ENCODE measurements around the gene EGLN1. TPM values are rescaled to one million over a fixed set of nuclear protein-coding genes. Genes with fewer than 3 reads are reported as not detected.

EGLN1 gene
- total RNA-seq, 1 donor from 2014 or later: 49.1 TPM

DNA sequence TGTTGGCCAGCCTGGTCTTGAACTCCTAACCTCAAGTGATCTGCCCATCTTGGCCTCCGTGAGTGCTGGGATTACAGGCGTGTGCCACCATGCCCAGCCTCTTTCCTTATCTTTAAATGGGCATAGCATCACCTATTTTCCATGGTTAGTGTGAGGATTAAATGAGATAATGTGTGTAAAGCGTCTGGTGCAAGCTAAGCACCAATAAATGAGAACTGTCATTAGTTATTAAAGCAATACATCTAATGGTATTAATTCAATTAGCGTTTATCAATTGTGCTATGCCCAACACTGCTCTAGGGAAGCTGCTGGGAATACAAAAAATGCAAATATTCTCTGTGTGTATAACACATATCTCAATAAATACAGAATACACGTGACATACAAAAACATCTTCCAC, 94.5 kb downstream of the EGLN1 start:
- no peak for DNase-seq (ENCODE audit: low spot score)

DNA sequence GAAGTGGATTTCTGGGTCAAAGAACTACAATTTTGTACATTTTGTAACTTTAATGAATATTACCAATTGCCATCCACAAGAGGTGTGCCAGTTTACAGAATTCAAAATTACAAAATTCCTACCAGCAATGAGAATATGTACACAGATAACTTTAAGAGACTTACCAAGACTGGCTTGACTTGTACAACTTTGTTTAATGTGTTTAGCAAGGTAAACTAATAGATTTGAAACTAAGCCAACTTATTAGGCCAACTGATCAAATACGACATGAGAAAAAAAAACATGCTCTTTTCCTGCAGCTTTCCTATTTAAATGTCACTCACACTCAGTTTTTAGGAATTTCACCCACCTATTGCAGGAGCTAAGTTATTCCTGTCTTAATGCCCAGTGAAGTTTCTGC, 95.8 kb downstream of the EGLN1 start:
- DNase-seq (ENCODE audit: low spot score): no peak

DNA sequence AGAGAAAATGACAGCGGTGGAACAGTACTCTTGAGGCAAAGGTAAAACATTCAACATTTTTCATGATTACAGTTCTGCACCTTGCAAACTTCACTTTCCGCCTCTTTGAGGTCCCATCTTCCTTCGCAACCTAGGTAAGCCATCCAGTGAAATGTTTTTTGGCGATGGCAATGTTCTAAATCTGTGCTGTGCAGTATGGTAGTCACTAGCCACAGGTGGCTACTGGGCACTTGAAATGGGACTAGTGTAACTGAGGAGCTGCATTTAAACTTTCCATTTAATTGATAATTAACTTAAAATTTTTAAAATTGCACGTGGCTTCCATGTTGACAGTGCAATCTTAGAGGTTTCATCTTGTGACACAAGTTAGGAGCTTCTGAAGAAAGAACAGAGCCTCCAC, 97.4 kb downstream of the EGLN1 start:
- DNase-seq (ENCODE audit: low spot score): no peak

DNA sequence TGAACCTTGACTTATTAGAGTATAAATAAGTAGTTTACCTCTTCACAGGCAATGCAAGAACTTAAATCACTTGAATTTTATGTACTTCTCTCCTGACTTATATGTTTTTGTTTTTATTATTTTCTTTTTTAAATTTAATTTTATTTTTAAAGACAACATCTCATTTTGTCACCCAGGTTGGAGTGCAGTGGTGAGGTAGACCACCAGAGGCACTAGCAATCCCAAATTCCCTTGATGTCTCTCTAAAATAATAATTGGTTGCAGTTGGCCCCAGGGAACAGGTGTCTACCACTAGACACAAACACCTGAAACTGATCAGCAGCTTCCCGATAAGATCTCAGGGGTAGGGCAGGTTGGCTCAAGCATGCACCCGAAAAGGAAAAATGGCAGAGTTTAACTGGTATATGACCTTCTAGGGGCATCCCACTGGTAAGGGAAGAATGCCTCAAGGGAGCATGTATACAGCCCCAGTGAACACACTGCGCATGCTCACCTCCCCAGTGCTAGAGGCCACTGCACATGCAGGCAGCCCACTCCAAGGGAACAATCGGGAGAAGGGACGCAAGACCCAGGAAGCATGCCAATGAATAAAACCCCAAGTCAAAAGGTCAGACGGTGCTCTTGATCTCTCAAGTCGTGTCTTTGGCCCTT, 99.1 kb downstream of the EGLN1 start:
- DNase-seq (ENCODE audit: low spot score): no peak

DNA sequence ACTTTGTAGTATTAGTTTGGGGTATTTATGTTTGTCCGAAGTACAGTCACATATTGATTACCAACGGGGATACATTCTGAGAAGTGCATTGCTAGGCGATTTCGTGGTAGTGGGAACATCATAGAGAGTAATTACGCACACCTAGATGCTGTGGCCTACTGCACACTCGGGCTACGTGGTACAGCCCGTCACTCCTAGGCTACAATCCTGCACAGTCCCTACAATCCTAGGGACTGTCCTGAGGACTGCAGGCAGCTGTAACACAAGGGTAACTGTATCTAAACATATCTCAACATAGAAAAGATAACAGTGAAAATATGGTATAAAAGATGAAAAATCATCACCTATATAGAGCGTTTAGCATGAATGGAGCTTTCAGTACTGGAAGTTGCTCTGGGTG, 103.0 kb downstream of the EGLN1 start:
- no peak for DNase-seq (ENCODE audit: low spot score)

DNA sequence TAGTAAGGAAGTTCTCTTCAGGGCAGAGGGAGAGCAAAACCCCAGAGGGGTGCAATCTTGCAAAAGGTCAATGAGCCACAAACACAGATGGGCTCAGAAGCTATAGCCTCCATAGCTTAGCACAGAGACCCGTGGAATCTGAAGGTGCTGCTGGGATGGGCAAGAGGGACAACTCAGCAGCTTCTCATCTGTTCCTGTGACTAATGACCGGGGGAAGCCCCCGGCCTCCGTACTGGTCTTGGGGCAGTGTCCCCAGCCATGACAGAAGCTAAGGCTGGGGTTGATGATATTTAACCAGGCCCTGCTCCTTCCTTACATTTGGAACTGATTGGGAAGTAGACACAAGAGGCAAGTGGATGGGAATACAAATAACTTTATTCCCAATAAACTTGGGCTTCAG, 103.5 kb downstream of the EGLN1 start:
- DNase-seq (ENCODE audit: low spot score): no peak

DNA sequence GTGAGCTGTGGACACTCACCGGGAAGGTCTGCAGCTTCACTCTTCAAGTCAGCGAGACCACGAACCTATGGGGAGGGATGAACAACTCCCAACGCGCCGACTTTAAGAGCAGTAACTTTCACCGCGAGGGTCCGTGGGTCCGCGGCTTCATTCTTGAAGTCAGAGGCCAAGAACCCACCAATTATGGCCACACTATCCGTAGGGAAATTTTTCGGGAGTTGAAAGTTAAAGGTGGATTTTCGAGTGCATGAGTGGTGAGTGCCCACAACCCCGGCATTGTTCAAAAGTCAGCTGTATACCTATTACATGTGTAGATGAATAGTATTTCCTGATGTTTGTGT, 104.1 kb downstream of the EGLN1 start:
- DNase-seq (ENCODE audit: low spot score): no peak

DNA sequence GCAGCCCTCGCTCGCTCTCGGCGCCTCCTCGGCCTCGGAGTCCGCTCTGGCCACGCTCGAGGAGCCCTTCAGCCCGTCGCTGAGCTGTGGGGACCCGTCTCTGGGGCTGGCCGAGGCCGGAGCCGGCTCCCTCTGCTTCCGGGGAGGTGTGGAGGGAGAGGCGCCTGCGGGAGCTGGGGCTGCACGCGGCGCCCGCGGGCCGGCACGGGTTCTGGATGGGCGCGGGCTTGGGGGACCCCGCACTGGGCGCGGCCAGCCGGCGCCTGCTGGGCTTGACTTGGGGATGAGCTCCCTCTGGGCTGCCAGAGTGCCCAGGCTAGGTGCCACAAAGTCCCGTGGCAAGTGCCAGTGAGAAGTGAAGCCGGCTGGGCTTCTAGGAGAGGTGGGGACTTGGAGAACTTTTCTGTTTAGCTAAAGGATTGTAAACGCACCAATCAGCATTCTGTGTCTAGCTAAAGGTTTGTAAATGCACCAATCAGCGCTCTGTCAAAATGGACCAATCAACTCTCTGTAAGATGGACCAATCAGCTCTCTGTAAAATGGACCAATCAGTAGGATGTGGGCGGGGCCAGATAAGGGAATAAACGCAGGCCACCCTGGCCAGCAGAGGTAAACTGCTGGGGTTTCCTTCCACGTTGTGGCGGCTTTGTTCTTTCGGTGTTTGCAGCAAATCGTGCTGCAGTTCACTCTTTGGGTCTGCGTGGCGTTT, 104.6 kb downstream of the EGLN1 start:
- no peak for DNase-seq (ENCODE audit: low spot score)

DNA sequence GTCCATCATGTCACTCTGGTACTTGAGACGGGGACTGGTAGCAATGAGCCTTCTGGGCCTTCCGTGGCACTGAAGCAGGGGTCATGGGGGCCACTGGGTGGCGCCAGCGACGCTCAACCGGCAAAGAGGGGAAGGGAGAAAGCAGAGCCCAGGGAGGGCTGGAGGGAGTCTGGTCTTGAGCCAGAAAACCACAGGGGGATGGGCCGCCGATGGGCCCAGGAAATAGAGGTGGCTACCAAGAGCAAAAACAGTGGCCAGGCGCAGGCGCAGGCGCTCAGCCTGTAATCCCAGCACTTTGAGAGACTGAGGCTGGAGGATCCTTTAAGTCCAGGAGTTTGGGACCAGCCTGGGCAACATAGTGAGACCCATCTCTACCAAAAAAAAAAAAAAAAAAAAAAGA, 106.2 kb downstream of the EGLN1 start:
- no peak for DNase-seq (ENCODE audit: low spot score)

Other genes starting within 250 kb of the EGLN1 start
- 39.3 TPM for gene GNPAT, start 181.1 kb downstream of the EGLN1 start, total RNA-seq
- 15.9 TPM for gene EXOC8, start 84.4 kb downstream of the EGLN1 start, total RNA-seq
- gene SPRTN, start 84.0 kb downstream of the EGLN1 start, total RNA-seq: 10.6 TPM
- gene TSNAX, start 106.4 kb upstream of the EGLN1 start, total RNA-seq: 31.7 TPM
- gene DISC1, start 204.5 kb upstream of the EGLN1 start, total RNA-seq: 10.8 TPM

Data from mucosa of gallbladder (tissue), 1 donor.